ENCODE data around the gene BLVRA.

Gene BLVRA

GRCh38 chr7:43750016-43750887 is 8.2 kb upstream of the BLVRA start:
- DNase-seq, result no peak

GRCh38 chr7:43752411-43752810 is 6.1 kb upstream of the BLVRA start:
- no peak for DNase-seq

DNA sequence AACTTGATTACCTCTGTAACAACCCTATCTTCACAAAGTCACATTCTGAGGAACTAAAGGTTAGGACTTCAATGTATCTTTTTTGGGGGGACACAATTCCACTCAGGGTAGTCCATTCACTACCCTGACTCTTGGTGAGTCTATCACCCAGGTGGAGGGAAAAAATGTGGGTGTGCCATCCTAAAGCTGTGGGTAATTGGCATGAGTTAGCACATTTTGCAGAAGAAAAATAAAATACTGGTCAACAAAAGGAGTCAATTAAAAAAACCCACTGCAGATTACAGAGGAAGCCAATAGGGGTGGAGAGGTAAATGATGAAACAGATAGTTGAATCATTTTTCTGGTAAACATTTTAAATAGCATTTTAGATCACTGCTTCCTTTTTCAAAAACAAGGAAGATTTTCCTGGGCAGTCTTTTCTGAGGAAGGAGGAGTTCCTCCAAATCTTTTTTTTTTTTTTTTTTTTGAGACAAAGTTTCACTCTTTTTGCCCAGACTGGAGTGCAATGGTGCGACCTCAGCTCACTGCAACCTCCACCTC is 5.1 kb upstream of the BLVRA start:
- DNase-seq, result no peak

- no peak for DNase-seq
Measured at GRCh38 chr7:43753843-43754242, 4.6 kb upstream of the BLVRA start.

DNA sequence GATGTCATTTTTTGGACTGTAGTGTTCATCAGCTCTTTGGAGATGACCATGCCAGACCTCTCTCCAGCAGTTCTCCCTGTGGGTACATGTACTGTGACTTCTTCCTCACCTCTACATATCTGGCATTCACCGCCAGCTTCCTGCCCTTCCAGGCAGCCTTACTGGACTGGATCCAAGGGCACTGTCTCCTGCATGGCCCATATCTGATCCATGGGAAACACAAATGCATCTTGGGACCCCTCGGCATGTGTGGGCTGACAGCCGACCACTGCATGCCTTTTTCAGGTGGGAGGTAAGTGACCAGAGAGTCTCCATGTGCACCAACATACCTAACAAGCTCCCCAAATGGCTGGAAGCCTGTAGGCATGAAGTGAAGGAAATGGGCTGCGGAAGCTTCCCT is 3.9 kb upstream of the BLVRA start:
- DNase-seq, result no peak

DNA sequence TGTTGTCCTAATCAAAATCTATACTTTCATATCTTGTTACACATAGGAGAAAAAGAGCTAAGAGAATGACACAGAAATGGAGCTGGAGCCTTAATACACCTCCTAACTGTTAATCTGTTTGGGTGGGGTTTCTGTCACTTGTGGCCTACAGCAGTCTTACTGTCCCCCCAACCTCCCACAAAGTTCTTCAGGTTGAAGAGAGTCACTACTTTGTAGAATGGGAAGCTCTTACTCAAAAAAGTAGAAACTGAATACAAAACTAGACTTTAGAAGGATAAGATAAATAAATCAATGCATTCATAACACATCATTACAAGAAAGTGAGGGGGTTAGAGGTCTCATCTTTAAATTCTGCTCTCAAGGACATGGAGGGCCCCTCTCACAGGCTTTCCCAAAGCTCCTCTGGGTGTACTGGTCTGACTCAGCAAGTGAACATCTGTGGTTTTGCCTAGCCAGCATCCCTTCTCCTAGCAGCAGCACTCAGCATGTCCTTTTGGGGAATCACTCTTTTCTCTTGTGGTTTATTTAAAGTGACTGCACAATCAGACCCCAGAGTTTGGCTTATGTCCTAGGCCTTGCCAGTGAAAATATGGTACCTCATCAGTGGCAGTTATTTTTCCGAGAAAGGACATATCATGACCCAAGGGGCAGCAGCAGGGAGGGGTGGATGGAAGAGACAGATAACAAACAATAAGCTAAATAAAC is 2.0 kb upstream of the BLVRA start:
- DNase-seq, result peak; percentile 53

GRCh38 chr7:43757073-43757720 is 1.3 kb upstream of the BLVRA start:
- no peak for DNase-seq

DNA sequence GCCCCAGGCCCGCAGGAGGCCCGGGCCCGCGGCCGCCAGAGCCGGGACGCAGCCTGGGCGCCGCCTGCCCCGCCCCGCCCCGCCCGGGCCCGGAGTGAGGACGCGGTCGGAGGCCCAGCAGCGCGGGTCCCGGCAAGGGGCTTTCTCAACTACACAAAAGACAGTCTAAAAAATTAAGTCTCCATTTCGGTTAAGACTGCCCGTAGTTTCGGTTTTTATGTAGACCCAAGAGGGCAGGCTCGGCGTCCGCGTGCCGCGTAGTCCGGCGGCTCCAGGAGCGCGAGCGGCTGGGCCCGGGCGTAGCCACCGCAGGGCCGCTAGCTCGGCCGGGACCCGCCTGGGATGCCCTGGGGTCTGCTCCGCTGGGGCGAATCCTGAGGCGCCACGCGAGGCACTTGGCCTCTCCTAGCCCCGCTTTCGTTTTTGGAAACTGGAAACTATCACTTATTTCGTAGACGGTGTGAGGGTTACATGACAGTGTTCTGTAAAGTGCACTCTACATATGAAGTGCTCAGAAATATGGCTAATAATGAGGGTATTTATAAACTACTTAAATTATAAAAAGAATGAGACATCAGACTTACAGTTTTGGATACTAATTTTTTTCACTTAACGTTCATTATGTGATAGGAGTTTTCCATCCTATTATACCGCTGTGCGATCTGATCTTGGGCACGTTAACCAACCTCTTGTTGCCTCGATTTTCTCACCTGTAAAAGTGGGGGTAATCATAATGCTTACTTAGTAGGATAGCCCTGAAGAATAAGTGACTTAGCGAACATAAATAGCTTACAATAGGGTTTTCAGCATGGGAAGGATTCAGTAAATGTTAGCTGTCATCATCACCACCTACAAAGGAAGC is 573 bp downstream of the BLVRA start:
- DNase-seq, result peak; percentile 59

DNA sequence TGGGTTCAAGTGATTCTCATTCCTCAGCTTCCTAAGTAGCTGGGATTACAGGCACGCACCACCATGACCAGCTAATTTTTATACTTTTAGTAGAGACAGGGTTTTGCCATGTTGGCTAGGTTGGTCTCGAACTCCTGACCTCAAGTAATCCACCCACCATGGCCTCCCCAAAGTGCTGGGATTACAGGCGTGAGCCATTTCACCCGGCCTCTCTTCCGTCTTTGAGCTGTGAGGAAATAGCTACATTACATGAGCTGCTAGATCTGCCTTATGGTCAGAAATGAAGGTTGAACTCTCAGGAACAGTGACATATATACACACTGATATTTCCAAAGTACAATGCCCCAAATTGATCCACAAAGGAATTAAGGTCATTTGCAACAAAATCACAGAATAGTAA is 2.4 kb downstream of the BLVRA start:
- no peak for DNase-seq

- no peak for DNase-seq
Measured at GRCh38 chr7:43761382-43761781, 2.9 kb downstream of the BLVRA start.

DNA sequence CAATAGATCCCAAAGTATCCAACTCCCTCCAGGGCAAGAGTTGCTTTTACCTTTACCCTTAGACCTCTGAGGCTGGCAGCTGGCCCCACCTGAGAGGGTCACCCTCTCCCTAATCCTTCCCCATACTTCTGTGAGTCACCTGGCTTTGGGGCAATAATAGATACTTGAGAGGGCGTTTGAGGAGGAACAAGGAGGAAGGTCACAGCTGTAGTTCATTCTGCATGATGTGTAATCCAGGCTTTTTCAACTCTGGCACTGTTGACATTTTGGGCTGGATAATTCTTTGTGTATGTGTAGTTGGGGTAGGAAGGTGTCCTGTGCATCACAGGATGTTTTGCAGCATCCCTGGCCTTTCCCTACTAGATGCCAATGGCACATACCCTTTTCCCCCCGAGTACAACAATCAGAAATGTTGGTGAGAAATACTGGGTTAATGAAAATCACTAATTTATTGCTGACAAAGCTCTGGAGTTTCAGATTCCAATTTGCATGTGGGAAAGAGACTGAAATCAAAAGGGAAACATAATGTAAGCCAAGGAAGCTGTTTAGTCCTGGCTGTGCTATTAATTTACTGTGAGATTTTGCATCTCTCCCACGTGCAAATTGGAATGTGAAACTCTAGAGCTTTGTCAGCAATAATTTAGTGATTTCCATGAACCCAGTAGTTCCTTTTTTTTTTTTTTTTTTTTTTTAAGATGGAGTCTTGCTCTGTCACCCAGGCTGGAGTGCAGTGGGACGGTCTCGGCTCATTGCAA is 3.6 kb downstream of the BLVRA start:
- DNase-seq, result no peak

DNA sequence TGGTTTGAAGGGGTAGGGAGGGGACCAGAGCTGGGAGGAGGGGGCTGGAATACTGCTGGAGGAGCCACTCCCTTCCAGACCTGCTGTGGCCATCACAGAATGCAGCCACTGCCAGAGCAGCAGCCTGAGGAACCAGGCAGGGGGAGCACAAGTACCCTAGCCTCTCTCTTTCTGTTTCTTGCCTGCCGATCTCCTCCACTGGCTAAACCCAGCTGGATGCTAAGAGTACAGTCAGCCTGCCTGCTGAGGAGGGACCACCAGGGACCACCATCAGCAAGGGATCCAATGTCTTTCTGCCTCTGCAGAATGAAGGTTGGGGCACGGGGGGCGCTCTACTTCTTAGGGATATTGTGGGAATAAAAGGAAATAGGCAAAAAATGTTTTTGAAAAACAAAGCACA is 4.7 kb downstream of the BLVRA start:
- no peak for DNase-seq

- peak; percentile 45 for DNase-seq
Measured at GRCh38 chr7:43764039-43764761, 5.7 kb downstream of the BLVRA start.

DNA sequence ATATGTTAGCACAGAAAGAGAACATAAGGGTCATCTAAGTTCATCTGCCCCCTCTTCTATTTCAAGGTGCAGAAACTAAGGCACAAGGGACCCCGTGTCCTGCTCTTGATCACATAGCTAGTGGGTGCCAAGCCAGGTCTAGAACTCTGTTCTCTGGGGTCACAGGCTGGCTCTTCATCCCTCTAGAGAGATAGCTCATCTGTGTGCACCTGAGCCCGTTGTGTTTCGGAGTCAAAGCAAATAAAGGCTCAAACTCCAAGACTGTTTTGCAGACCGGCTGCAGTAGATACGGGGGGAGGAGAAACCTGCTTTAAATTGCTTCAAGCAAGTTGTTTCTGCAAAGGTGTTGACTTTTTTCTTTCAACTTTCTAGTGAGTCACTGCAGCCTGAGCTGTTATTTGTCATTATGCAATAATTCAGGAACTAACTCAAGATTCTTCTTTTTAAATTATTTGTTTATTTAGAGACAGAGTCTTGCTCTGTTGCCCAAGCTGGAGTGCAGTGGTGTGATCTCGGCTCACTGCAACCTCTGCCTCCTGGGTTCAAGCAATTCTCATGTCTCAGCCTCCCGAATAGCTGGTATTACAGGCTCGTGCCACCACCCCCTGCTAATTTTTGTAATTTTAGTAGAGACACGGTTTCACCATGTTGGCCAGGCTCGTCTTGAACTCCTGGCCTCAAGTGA is 6.5 kb downstream of the BLVRA start:
- DNase-seq, result no peak

- no peak for DNase-seq
Measured at GRCh38 chr7:43766564-43766963, 8.1 kb downstream of the BLVRA start.

- no peak for DNase-seq
Measured at GRCh38 chr7:43767311-43767710, 8.8 kb downstream of the BLVRA start.

- no peak for DNase-seq
Measured at GRCh38 chr7:43768201-43768886, 9.9 kb downstream of the BLVRA start.

DNA sequence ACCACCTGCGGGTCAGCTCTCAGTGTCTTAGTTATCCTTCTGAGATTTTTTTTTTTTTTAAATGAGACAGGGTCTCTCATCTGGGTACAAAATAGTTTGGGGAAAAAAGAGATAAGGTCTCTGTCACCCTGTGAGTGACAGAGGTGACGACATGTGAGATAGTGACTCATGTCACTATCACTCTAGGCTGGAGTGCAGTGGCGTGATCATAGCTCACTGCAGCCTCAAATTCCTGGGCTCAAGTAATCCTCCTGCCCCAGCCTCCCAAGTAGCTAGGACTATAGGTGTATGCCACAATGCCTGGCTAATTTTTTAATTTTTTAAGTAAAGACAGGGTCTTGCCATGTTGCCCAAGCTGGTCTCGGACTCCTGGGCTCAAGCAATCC is 10.4 kb downstream of the BLVRA start:
- peak; percentile 31 for DNase-seq

- DNase-seq, result no peak
Measured at GRCh38 chr7:43769281-43769680, 10.8 kb downstream of the BLVRA start.
